GM18520 (cell line): ENCODE results near the gene SENP1.
A peak's percentile ranks its signal among the peaks of the same experiment; 100 is the strongest.
"Not testable (repeated sequence)": the region's sequence is repeated elsewhere in the genome, so short reads cannot be mapped to it uniquely, and the experiment has no call there.

Experiments used
- ATAC-seq: cut with Tn5 transposase; IDR thresholded peaks from one replicate; pipeline ENCODE4 v1.9.1; 2021; ENCODE audit not compliant: unreplicated experiment

The SENP1 gene

GRCh38 chr12:48105867-48106680, at the start of gene SENP1:
Gene SENP1 (minus strand): TSS chr12:48106079. CDS start chr12:48101472, 4,607 bp downstream.
- ATAC-seq: peak; percentile 47

- ATAC-seq: no peak
These were observed 45.4 kb upstream of the SENP1 start for GRCh38 chr12:48151103-48151771.

GRCh38 chr12:48145981-48146380, 40.1 kb upstream of the SENP1 start:
- ATAC-seq: no peak

GRCh38 chr12:48143898-48144297, 38.0 kb upstream of the SENP1 start:
- ATAC-seq: no peak

- ATAC-seq: no peak
These were observed 37.2 kb upstream of the SENP1 start for GRCh38 chr12:48142818-48143674.

- ATAC-seq: no peak
These were observed 29.1 kb upstream of the SENP1 start for GRCh38 chr12:48135027-48135426.

GRCh38 chr12:48132826-48133225, 26.9 kb upstream of the SENP1 start:
- no peak for ATAC-seq

GRCh38 chr12:48131517-48131916, 25.6 kb upstream of the SENP1 start:
- ATAC-seq: no peak

GRCh38 chr12:48129376-48129775, 23.5 kb upstream of the SENP1 start:
- ATAC-seq: no peak

GRCh38 chr12:48128800-48129199, 22.9 kb upstream of the SENP1 start:
- no peak for ATAC-seq

- no peak for ATAC-seq
These were observed 21.2 kb upstream of the SENP1 start for GRCh38 chr12:48126953-48127630.

GRCh38 chr12:48125985-48126384, 20.1 kb upstream of the SENP1 start:
- ATAC-seq: no peak

GRCh38 chr12:48125542-48125941, 19.7 kb upstream of the SENP1 start:
- not testable (repeated sequence) for ATAC-seq

- ATAC-seq: no peak
These were observed 17.3 kb upstream of the SENP1 start for GRCh38 chr12:48123169-48123568.

- no peak for ATAC-seq
These were observed 16.4 kb upstream of the SENP1 start for GRCh38 chr12:48122065-48122834.

GRCh38 chr12:48121522-48121921, 15.6 kb upstream of the SENP1 start:
- ATAC-seq: no peak

GRCh38 chr12:48119834-48120195, 13.9 kb upstream of the SENP1 start:
- no peak for ATAC-seq

GRCh38 chr12:48119078-48119833, 13.4 kb upstream of the SENP1 start, which contains the start of gene PFKM:
Gene PFKM (plus strand): TSS chr12:48119364. CDS start chr12:48122775, 3,411 bp downstream.
- peak; percentile 97 for ATAC-seq

- no peak for ATAC-seq
These were observed 12.5 kb upstream of the SENP1 start for GRCh38 chr12:48118284-48118871.
